GM19397 (cell line): ENCODE data around the gene PFKFB3.

ENCODE experiments used
- ATAC-seq: cut with Tn5 transposase; IDR thresholded peaks from one replicate; pipeline ENCODE4 v1.9.1; 2021; ENCODE audit warnings: mild to moderate bottlenecking, moderate library complexity; ENCODE audit not compliant: unreplicated experiment

The PFKFB3 gene

GRCh38 chr10:6218692-6219493, 16.2 kb downstream of the PFKFB3 start:
- ATAC-seq = no peak

GRCh38 chr10:6219494-6219836, 16.7 kb downstream of the PFKFB3 start:
- no peak for ATAC-seq

GRCh38 chr10:6220418-6221191, 17.9 kb downstream of the PFKFB3 start:
- ATAC-seq = no peak

- ATAC-seq = no peak
Observed at GRCh38 chr10:6221192-6221940, 18.6 kb downstream of the PFKFB3 start.

- ATAC-seq = no peak
Observed at GRCh38 chr10:6221971-6222751, 19.4 kb downstream of the PFKFB3 start.

- ATAC-seq = no peak
Observed at GRCh38 chr10:6222755-6223154, 20.0 kb downstream of the PFKFB3 start.

- no peak for ATAC-seq
Observed at GRCh38 chr10:6223981-6224380, 21.2 kb downstream of the PFKFB3 start.

- ATAC-seq = no peak
Observed at GRCh38 chr10:6224781-6225180, 22.0 kb downstream of the PFKFB3 start.

- no peak for ATAC-seq
Observed at GRCh38 chr10:6225263-6225814, 22.6 kb downstream of the PFKFB3 start.

GRCh38 chr10:6226216-6226615, 23.5 kb downstream of the PFKFB3 start:
- no peak for ATAC-seq

GRCh38 chr10:6227346-6227745, 24.6 kb downstream of the PFKFB3 start:
- ATAC-seq = no peak

GRCh38 chr10:6228010-6228511, 25.3 kb downstream of the PFKFB3 start:
- no peak for ATAC-seq

GRCh38 chr10:6228647-6229046, 25.9 kb downstream of the PFKFB3 start:
- ATAC-seq = no peak

- ATAC-seq = no peak
Observed at GRCh38 chr10:6229290-6229689, 26.6 kb downstream of the PFKFB3 start.

GRCh38 chr10:6229746-6230145, 27.0 kb downstream of the PFKFB3 start:
- ATAC-seq = no peak

- ATAC-seq = no peak
Observed at GRCh38 chr10:6230315-6230714, 27.6 kb downstream of the PFKFB3 start.

GRCh38 chr10:6231146-6231545, 28.4 kb downstream of the PFKFB3 start:
- no peak for ATAC-seq

GRCh38 chr10:6231730-6232129, 29.0 kb downstream of the PFKFB3 start:
- ATAC-seq = no peak

- ATAC-seq = no peak
Observed at GRCh38 chr10:6232225-6232807, 29.6 kb downstream of the PFKFB3 start.
